Kidney epithelial cell (primary cell): ENCODE data around the gene AFF2. TPM values are rescaled to one million over a fixed set of nuclear protein-coding genes. Genes with fewer than 3 reads are reported as not detected.

Experiments used
- DNase-seq: peaks from one replicate; pipeline ENCODE4 v3.0.0-alpha.2; 2010; ENCODE audit warnings: low read depth
- H3K27me3 ChIP-seq: 2 replicates; pipeline ENCODE4 v1.6.0; 2011; ENCODE audit warnings: low read length; ENCODE audit not compliant: control insufficient read depth, insufficient read depth
- H3K36me3 ChIP-seq: 2 replicates; pipeline ENCODE4 v1.5.1; 2011; ENCODE audit warnings: low read length; ENCODE audit not compliant: control insufficient read depth, insufficient read depth
- H3K4me3 ChIP-seq: 2 replicates; pipeline ENCODE4 v1.5.1; 2011; ENCODE audit warnings: low read depth, mild to moderate bottlenecking, control low read depth, low read length
- CTCF ChIP-seq: IDR thresholded peaks from 2 replicates; pipeline ENCODE4 v1.5.1; 2011; ENCODE audit warnings: mild to moderate bottlenecking, moderate library complexity, low read length, control low read depth, inconsistent platforms; ENCODE audit not compliant: insufficient read depth, poor library complexity, severe bottlenecking
- total RNA-seq: library from RNA; depleted of rRNA; stranded (reverse); fragments of >200 nt; gene quantifications from 2 replicates; pipeline ENCODE4 v1.2.3, GENCODE V29; 2015

Gene AFF2
- total RNA-seq, 1 donor from 2014 or later: 1.3 TPM

GRCh38 chrX:148940411-148940996 lies 440.1 kb downstream of the AFF2 start:
- Histone ChIP-seq H3K4me3 (no peak overlapping the region), H3K36me3 (no peaks in the 10 kb centered on the region), H3K27me3 (no peaks in the 10 kb centered on the region)
- no peak for TF ChIP-seq CTCF
- DNase-seq: no peak

GRCh38 chrX:148942754-148943153 lies 442.3 kb downstream of the AFF2 start:
- Histone ChIP-seq H3K36me3 (no peaks in the 10 kb centered on the region), H3K4me3 (no peak overlapping the region), H3K27me3 (no peaks in the 10 kb centered on the region)
- TF ChIP-seq CTCF: no peak
- no peak for DNase-seq

GRCh38 chrX:148947399-148947975 lies 447.1 kb downstream of the AFF2 start:
- Histone ChIP-seq H3K4me3 (no peak overlapping the region), H3K27me3 (no peaks in the 10 kb centered on the region), H3K36me3 (no peaks in the 10 kb centered on the region)
- no peak for DNase-seq
- TF ChIP-seq CTCF: no peak

GRCh38 chrX:148956352-148956751 lies 455.9 kb downstream of the AFF2 start:
- H3K27me3 ChIP-seq: no peaks in the 10 kb centered on the region
- no peak for TF ChIP-seq CTCF
- no peaks in the 10 kb centered on the region for H3K36me3 ChIP-seq
- H3K4me3 ChIP-seq: no peak overlapping the region
- DNase-seq: no peak

- Histone ChIP-seq H3K27me3 (no peaks in the 10 kb centered on the region), H3K4me3 (no peak overlapping the region), H3K36me3 (no peaks in the 10 kb centered on the region)
- TF ChIP-seq CTCF: no peak
- DNase-seq: no peak
Observed at GRCh38 chrX:148958901-148959300, 458.5 kb downstream of the AFF2 start.

GRCh38 chrX:148960060-148960459 lies 459.6 kb downstream of the AFF2 start:
- no peak overlapping the region for H3K4me3 ChIP-seq
- H3K27me3 ChIP-seq: no peaks in the 10 kb centered on the region
- no peaks in the 10 kb centered on the region for H3K36me3 ChIP-seq
- DNase-seq: no peak
- TF ChIP-seq CTCF: no peak
